HepG2 (cell line): ENCODE results near the gene OR10J4. TPM values are rescaled to one million over a fixed set of nuclear protein-coding genes. Genes with fewer than 3 reads are reported as not detected.

Experiments used
- ATAC-seq: fragments of 200-7000 bp; cut with Tn5 transposase; 3 replicates; pipeline ENCODE4 v1.9.1; 2020; ENCODE audit warnings: mild to moderate bottlenecking, moderate library complexity
- BruUV-seq: library from RNA; stranded (reverse); fragments of 400-500 nt; replicated peaks from 2 replicates; lab custom pipeline; 2021; lab: Mats Ljungman, UMichigan
- CTCF ChIA-PET: fragments of 300-600 bp; formaldehyde crosslinking; extraction: SDS; loops from one replicate; lab custom pipeline; 2021; ENCODE audit warnings: low total read pairs, inconsistent platforms, low intra/inter-chr PET ratio; lab: Yijun Ruan, JAX
- POLR2A ChIA-PET: fragments of 350-600 bp; sonication (Branson Sonifier 250); formaldehyde crosslinking; loops from one replicate; lab custom pipeline; 2020; ENCODE audit warnings: antibody characterized with exemption, inconsistent platforms; lab: Yijun Ruan, JAX
- DNase-seq: peaks from one replicate; pipeline ENCODE4 v3.0.0-alpha.2; 2015; ENCODE audit warnings: low spot score
- FAIRE-seq: peaks from 3 replicates; lab custom pipeline; 2011; peaks lifted over from hg19 to GRCh38; lab: Jason Lieb, UNC
- H2AFZ ChIP-seq: one replicate; pipeline ENCODE4 v1.6.1; 2011; ENCODE audit warnings: low read length, inconsistent platforms
- H3K27ac ChIP-seq: fragments of 300-600 bp; 3 replicates; pipeline ENCODE4 v1.8.0; 2011; ENCODE audit warnings: mixed run types, mild to moderate bottlenecking, mixed read lengths, low read length, inconsistent platforms; ENCODE audit not compliant: insufficient read depth; ENCODE audit errors: extremely low read length
- H3K27me3 ChIP-seq, 2 experiments: fragments of 200-600 bp in 1 of 2; 2 replicates in 1 of 2; 3 replicates in 1 of 2; pipeline versions ENCODE4 v1.6.0 to v1.8.0; 2011; ENCODE audit warnings: low read length in 2 of 2, mild to moderate bottlenecking in 2 of 2, moderate library complexity in 2 of 2, inconsistent platforms in 1 of 2; ENCODE audit not compliant: insufficient read depth in 2 of 2, control insufficient read depth in 1 of 2
- H3K36me3 ChIP-seq, 2 experiments: fragments of 200-600 bp in 1 of 2; replicated peaks in 1 of 2; 2 replicates in 1 of 2; 3 replicates in 1 of 2; pipeline versions ENCODE4 v1.5.1 to v1.8.0; 2011; ENCODE audit warnings: low read length in 2 of 2, inconsistent platforms in 1 of 2; ENCODE audit not compliant: insufficient read depth in 2 of 2, control insufficient read depth in 1 of 2
- H3K4me1 ChIP-seq: 2 replicates; pipeline ENCODE4 v1.5.1; 2012; ENCODE audit warnings: low read length, inconsistent platforms; ENCODE audit not compliant: insufficient read depth
- H3K4me2 ChIP-seq: 2 replicates; pipeline ENCODE4 v1.6.0; 2011; ENCODE audit warnings: low read depth, low read length, inconsistent platforms
- H3K4me3 ChIP-seq, 3 experiments: fragments of 200-600 bp in 1 of 3; sonication (generic), shearing (Covaris generic) in 1 of 3; replicated peaks in 1 of 3; 2 replicates each; pipeline ENCODE4 v1.5.1; 2011 to 2016; ENCODE audit warnings: low read length in 3 of 3, inconsistent platforms in 2 of 3, low read depth in 2 of 3, mild to moderate bottlenecking in 2 of 3, control low read depth in 1 of 3, mixed read lengths in 1 of 3; ENCODE audit not compliant: insufficient read depth in 1 of 3
- H3K79me2 ChIP-seq: one replicate; pipeline ENCODE4 v1.6.1; 2011; ENCODE audit warnings: low read length, inconsistent platforms; ENCODE audit not compliant: insufficient read depth
- H3K9ac ChIP-seq: 2 replicates; pipeline ENCODE4 v1.6.0; 2011; ENCODE audit warnings: mild to moderate bottlenecking, low read depth, low read length, inconsistent platforms; ENCODE audit not compliant: insufficient read depth
- H3K9me3 ChIP-seq: 2 replicates; pipeline ENCODE4 v1.5.1; 2012; ENCODE audit warnings: mild to moderate bottlenecking, low read length
- H4K20me1 ChIP-seq: 2 replicates; pipeline ENCODE4 v1.6.0; 2011; ENCODE audit warnings: inconsistent platforms, mild to moderate bottlenecking, low read length, moderate library complexity; ENCODE audit not compliant: insufficient read depth
- ARNT2 ChIP-seq: sonication (generic); formaldehyde crosslinking; IDR thresholded peaks from 2 replicates; pipeline ENCODE4 v1.8.0; 2022; ENCODE audit warnings: mild to moderate bottlenecking, low read depth, missing genetic modification reagents, moderate library complexity
- CBFB ChIP-seq: sonication (generic); formaldehyde crosslinking; IDR thresholded peaks from 2 replicates; pipeline ENCODE4 v1.4.0; 2020; ENCODE audit warnings: missing genetic modification reagents
- FOSL2 ChIP-seq: sonication (generic); formaldehyde crosslinking; IDR thresholded peaks from 2 replicates; pipeline ENCODE4 v1.4.0; 2020; ENCODE audit warnings: missing genetic modification reagents
- HNRNPL ChIP-seq: fragments of 200-400 bp; formaldehyde crosslinking; IDR thresholded peaks from 2 replicates; pipeline ENCODE4 v1.6.1; 2017; ENCODE audit warnings: mild to moderate bottlenecking, low read depth, low read length
- MAZ ChIP-seq, 2 experiments: sonication (generic) in 1 of 2; formaldehyde crosslinking in 1 of 2; IDR thresholded peaks; 2 replicates each; pipeline versions ENCODE4 v1.5.0 to v1.6.1; 2012 to 2020; ENCODE audit warnings: low read depth in 2 of 2, mild to moderate bottlenecking in 2 of 2, borderline replicate concordance in 1 of 2, improper control_type of control experiment in 1 of 2, low read length in 1 of 2, missing genetic modification reagents in 1 of 2, moderate library complexity in 1 of 2
- MLLT10 ChIP-seq: sonication (generic); formaldehyde crosslinking; IDR thresholded peaks from 2 replicates; pipeline ENCODE4 v1.4.0; 2020; ENCODE audit warnings: missing genetic modification reagents
- PRPF4 ChIP-seq: fragments of 200-400 bp; formaldehyde crosslinking; IDR thresholded peaks from 2 replicates; pipeline ENCODE4 v1.6.1; 2016; ENCODE audit warnings: low read length, low read depth; ENCODE audit not compliant: poor library complexity, severe bottlenecking
- RAD21 ChIP-seq: fragments of 450-650 bp; formaldehyde crosslinking; IDR thresholded peaks from 2 replicates; pipeline ENCODE4 v1.5.0; 2020; ENCODE audit warnings: mild to moderate bottlenecking
- RFX1 ChIP-seq: fragments of 450-650 bp; IDR thresholded peaks from 2 replicates; pipeline ENCODE4 v1.6.1; 2017
- RFX5 ChIP-seq: IDR thresholded peaks from 2 replicates; pipeline ENCODE4 v1.6.1; 2011; ENCODE audit warnings: low read depth, low read length, improper control_type of control experiment
- SOX13 ChIP-seq, 3 experiments: fragments of 450-650 bp in 1 of 3; sonication (generic) in 1 of 3; formaldehyde crosslinking in 1 of 3; IDR thresholded peaks in 2 of 3; conservative IDR thresholded peaks in 1 of 3; 2 replicates each; pipeline versions ENCODE4 v1.5.0 to v1.6.1; 2016 to 2020; ENCODE audit warnings: antibody characterized with exemption in 1 of 3, mild to moderate bottlenecking in 1 of 3, missing compliant biosample characterization in 1 of 3, missing genetic modification reagents in 1 of 3, moderate library complexity in 1 of 3
- ZFP1 ChIP-seq: IDR thresholded peaks from 2 replicates; pipeline ENCODE4 v1.6.1; 2016
- ZKSCAN8 ChIP-seq: IDR thresholded peaks from 2 replicates; pipeline ENCODE4 v1.6.1; 2016; ENCODE audit warnings: borderline replicate concordance, missing genetic modification reagents, missing compliant biosample characterization
- ZNF44 ChIP-seq: sonication (generic); formaldehyde crosslinking; IDR thresholded peaks from 2 replicates; pipeline ENCODE4 v1.5.1; 2020; ENCODE audit warnings: mild to moderate bottlenecking, missing genetic modification reagents
- ZNF737 ChIP-seq: sonication (generic); formaldehyde crosslinking; IDR thresholded peaks from 2 replicates; pipeline ENCODE4 v1.5.0; 2020; ENCODE audit warnings: missing genetic modification reagents, mild to moderate bottlenecking, borderline replicate concordance
- ZNF839 ChIP-seq: sonication (generic); formaldehyde crosslinking; IDR thresholded peaks from 2 replicates; pipeline ENCODE4 v1.4.0; 2020; ENCODE audit warnings: missing genetic modification reagents, mild to moderate bottlenecking, borderline replicate concordance
- ZNF883 ChIP-seq: sonication (generic); formaldehyde crosslinking; IDR thresholded peaks from 2 replicates; pipeline ENCODE4 v1.5.1; 2020; ENCODE audit warnings: mild to moderate bottlenecking, missing genetic modification reagents; ENCODE audit errors: not compliant biosample characterization
- WGBS: methylation state at CpG from one replicate; pipeline ENCODE4 v1.1.6; 2017; ENCODE audit warnings: low lambda C conversion rate; 5-methylcytosine and 5-hydroxymethylcytosine counted together
- in situ Hi-C: cut with HindIII; loops from 2 replicates; pipeline ENCODE4 v1.10.0; 2017; ENCODE audit warnings: low pct_unique_long_range_greater_than_20kb; ENCODE audit not compliant: extremely low pct_ligation_motif_present
- intact Hi-C: fragments of 100-400 bp; cut with micrococcal nuclease; formaldehyde crosslinking; loops from one replicate; pipeline ENCODE4 v1.10.0; 2022; ENCODE audit not compliant: unreplicated experiment
- polyA plus RNA-seq, 8 experiments: library from polyadenylated mRNA; depleted of rRNA in 3 of 8; stranded (reverse) in 7 of 8; unstranded in 1 of 8; fragments of >200 nt; fragmentation: Illumina TruSeq in 4 of 8; extraction: Trizol in 4 of 8; gene quantifications; 2 replicates each; pipeline versions ENCODE4 v1.2.1 to v1.2.3, GENCODE V29; 2011 to 2016; ENCODE audit warnings: low read depth in 4 of 8, missing spikeins in 1 of 8, mixed read lengths in 1 of 8; ENCODE audit not compliant: insufficient read depth in 1 of 8
- total RNA-seq, 5 experiments: library from RNA; depleted of rRNA; stranded (reverse); fragments of >200 nt; fragmentation: Illumina TruSeq; extraction: Trizol; gene quantifications; 2 replicates each; pipeline ENCODE4 v1.2.3, GENCODE V29; 2016; ENCODE audit warnings: low read depth in 1 of 5
- TF ChIP-seq, protein P1 (sequence below): sonication (generic); formaldehyde crosslinking; IDR thresholded peaks from 2 replicates; pipeline ENCODE4 v1.4.0; 2020; ENCODE audit warnings: missing genetic modification reagents
- TF ChIP-seq, protein P2 (sequence below): sonication (generic); formaldehyde crosslinking; IDR thresholded peaks from 2 replicates; pipeline ENCODE4 v1.9.0; 2021; ENCODE audit warnings: missing genetic modification reagents, mild to moderate bottlenecking, borderline replicate concordance
- TF ChIP-seq, protein P3 (sequence below): sonication (generic); formaldehyde crosslinking; IDR thresholded peaks from 2 replicates; pipeline ENCODE4 v1.5.1; 2020; ENCODE audit warnings: missing genetic modification reagents, mild to moderate bottlenecking, borderline replicate concordance

OR10J4 gene
- total and polyA plus RNA-seq, 2 of the 13 experiments (the other 11 are each of a cell fraction or from before 2014, with no cell fraction given), result not detected

DNA sequence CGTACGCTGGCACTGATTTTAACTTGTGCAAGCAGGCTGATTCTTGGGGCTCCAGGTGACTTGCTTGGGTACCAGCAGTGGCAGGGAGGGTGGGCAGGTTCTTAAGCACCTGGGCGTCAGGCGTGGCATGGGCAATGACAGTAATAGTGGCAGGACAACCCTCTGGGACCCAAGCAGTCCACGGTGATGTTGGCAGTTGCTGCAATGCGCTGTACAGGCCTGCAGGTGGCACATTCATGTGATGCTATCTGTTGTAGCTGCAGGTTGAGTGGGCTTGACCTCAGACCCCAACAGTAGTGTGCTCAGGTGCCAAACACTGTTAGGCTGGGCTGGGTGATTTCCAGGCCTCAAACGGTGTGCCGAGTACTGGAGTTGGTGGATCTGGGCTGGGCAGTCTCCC is 10.2 kb upstream of the OR10J4 start (continued):
- TF ChIP-seq, protein P1, sequence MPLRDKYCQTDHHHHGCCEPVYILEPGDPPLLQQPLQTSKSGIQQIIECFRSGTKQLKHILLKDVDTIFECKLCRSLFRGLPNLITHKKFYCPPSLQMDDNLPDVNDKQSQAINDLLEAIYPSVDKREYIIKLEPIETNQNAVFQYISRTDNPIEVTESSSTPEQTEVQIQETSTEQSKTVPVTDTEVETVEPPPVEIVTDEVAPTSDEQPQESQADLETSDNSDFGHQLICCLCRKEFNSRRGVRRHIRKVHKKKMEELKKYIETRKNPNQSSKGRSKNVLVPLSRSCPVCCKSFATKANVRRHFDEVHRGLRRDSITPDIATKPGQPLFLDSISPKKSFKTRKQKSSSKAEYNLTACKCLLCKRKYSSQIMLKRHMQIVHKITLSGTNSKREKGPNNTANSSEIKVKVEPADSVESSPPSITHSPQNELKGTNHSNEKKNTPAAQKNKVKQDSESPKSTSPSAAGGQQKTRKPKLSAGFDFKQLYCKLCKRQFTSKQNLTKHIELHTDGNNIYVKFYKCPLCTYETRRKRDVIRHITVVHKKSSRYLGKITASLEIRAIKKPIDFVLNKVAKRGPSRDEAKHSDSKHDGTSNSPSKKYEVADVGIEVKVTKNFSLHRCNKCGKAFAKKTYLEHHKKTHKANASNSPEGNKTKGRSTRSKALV (CRISPR knock-in tag), result no peak
- TF ChIP-seq RFX1 (no peak), ARNT2 (CRISPR knock-in tag) (no peak), ZNF737 (CRISPR knock-in tag) (no peak), ZKSCAN8 (CRISPR knock-in tag) (no peak)

GRCh38 chr1:159428536-159428935 is 3.5 kb upstream of the OR10J4 start:
- peaks cover 54% of the 10 kb centered on the region for H3K9me3 ChIP-seq
- CTCF ChIA-PET, result no interaction called here
- ATAC-seq (no peak), FAIRE-seq (no peak), DNase-seq (no peak)
- H4K20me1 ChIP-seq, result no peaks in the 10 kb centered on the region
- no peaks in the 10 kb centered on the region for H3K36me3 ChIP-seq
- no peaks in the 10 kb centered on the region for H3K4me1 ChIP-seq
- no peak overlapping the region for H2AFZ ChIP-seq
- intact Hi-C loops, result no loop called here
- BruUV-seq, result no TSS peak
- H3K4me2 ChIP-seq, result no peak overlapping the region
- H3K4me3 ChIP-seq, result no peak overlapping the region
- H3K79me2 ChIP-seq, result no peaks in the 10 kb centered on the region
- in situ Hi-C loops, result no loop called here
- no peak overlapping the region for H3K27ac ChIP-seq
- POLR2A ChIA-PET, result no interaction called here
- no peak overlapping the region for H3K9ac ChIP-seq
- WGBS, result 13% methylated on average over 3 of the region's 3 CpGs
- no peaks in the 10 kb centered on the region; a peak in 1 of 5 replicates for H3K27me3 ChIP-seq
- no peak for TF ChIP-seq ZFP1 (CRISPR knock-in tag)
- TF ChIP-seq ZNF839 (CRISPR knock-in tag), result no peak
- no peak for TF ChIP-seq PRPF4
- TF ChIP-seq CBFB, result no peak
- no peak for TF ChIP-seq RFX5
- no peak for TF ChIP-seq SOX13 (IDR thresholded peaks at IDR 0.05)
- no peak for TF ChIP-seq SOX13 (CRISPR knock-in tag; conservative IDR thresholded peaks at IDR 0.05 in 1 of 2, IDR thresholded peaks at IDR 0.05 in 1 of 2)
- TF ChIP-seq ZNF883, result no peak
- TF ChIP-seq FOSL2, result no peak
- TF ChIP-seq, protein P2, sequence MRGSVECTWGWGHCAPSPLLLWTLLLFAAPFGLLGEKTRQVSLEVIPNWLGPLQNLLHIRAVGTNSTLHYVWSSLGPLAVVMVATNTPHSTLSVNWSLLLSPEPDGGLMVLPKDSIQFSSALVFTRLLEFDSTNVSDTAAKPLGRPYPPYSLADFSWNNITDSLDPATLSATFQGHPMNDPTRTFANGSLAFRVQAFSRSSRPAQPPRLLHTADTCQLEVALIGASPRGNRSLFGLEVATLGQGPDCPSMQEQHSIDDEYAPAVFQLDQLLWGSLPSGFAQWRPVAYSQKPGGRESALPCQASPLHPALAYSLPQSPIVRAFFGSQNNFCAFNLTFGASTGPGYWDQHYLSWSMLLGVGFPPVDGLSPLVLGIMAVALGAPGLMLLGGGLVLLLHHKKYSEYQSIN, result no peak
- no peak for TF ChIP-seq ZNF44
- no peak for TF ChIP-seq HNRNPL
- TF ChIP-seq RAD21 (CRISPR knock-in tag), result no peak
- no peak for TF ChIP-seq MAZ (IDR thresholded peaks at IDR 0.05; ENCODE audit: borderline replicate concordance, low read depth, low read length)
- no peak for TF ChIP-seq MAZ (CRISPR knock-in tag; IDR thresholded peaks at IDR 0.05; ENCODE audit: low read depth)
- no peak for TF ChIP-seq MLLT10 (CRISPR knock-in tag)
- TF ChIP-seq, protein P3, sequence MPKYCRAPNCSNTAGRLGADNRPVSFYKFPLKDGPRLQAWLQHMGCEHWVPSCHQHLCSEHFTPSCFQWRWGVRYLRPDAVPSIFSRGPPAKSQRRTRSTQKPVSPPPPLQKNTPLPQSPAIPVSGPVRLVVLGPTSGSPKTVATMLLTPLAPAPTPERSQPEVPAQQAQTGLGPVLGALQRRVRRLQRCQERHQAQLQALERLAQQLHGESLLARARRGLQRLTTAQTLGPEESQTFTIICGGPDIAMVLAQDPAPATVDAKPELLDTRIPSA (CRISPR knock-in tag), result no peak
